ENCODE data around the gene KCNQ4. TPM values are rescaled to one million over a fixed set of nuclear protein-coding genes. Genes with fewer than 3 reads are reported as not detected.

Gene KCNQ4
- polyA plus RNA-seq, 1 experiment = 0.06 TPM

DNA sequence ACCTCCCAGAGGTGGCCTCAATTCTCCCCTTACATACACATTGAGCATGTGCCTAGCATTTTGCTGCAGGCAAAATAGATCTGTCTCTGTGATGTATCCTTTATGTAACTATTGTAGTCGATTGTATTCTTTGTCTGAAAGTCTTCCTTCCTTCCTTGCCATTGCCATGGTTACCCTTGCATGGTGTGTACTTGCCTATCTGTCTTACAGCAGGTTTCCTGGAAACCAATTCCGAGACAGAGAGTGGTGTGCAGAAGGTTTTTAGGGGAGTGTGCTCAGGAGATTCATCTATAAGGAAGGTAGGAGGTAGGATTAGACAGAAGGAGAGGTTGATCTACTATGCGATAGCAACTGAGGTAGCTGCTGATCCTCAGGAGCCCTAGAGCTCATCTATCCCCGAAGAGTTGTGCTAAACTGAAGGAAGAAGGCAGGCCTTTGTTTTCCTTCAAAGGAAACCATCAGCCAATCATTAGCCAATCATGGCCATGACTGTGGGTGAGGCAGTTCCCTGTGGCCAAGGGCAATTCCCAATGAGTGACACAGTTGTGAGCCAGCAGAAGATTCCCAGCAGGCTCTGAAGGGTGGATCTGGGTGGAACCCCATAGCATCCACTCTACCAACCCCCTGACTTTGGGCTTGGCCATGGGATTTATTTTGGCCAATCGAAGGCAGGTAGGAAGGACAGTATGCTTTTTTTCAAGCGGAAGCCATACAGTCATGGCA is 63.6 kb downstream of the KCNQ4 start:
- no peak for DNase-seq (ENCODE audit: low read depth)
- TF ChIP-seq CTCF (IDR thresholded peaks at IDR 0.05; ENCODE audit: insufficient read depth, low read depth, low read length) = no peak
- Histone ChIP-seq H3K27me3 (ENCODE audit: control insufficient read depth, insufficient read depth, low read length) (no peaks in the 10 kb centered on the region; the same call in 1 of the 2 replicates), H3K36me3 (ENCODE audit: control insufficient read depth, insufficient read depth, low read length) (no peaks in the 10 kb centered on the region), H3K4me3 (ENCODE audit: low read depth, low read length) (no peak overlapping the region)
- CTCF ChIA-PET = interaction anchor here (1.0 to 19.7 kb wide), 15 partner anchors 9 to 261 kb away, joined by 3 to 476 read pairs (median 5); no protein-coding TSS in a partner anchor
- POLR2A ChIA-PET = no interaction called here

DNA sequence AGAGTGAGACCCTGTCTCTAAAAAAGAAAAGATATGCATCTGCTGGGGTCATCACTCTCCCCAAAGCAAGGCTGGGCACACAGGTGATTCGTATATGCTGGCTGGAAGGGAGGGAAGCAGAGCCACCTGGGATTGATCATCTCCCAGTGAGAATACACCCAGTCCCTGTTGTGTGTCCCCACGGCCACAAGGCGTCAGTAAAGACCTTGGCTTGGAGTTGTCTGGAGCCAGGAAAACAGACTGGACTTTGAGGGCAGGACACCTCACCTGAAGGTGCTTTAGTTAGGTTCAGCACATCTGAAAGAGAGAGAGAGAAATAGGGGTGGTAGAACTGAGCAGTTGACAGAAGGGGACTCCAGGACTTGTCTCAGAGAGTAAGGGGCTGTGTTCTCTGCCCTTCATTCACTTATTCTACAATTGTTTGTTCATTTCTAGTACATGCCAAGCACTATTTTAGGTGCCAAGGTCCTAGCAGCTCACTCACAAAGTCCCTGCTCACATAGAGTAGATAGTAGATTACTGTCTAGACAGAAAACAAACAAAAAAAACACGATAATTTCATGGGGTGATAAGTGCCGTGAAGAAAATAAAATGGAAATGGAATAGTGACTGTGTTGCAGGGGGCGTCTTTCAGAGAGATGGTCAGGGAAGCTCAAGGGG is 65.1 kb downstream of the KCNQ4 start:
- peak; percentile 94 for TF ChIP-seq CTCF (IDR thresholded peaks at IDR 0.05; ENCODE audit: insufficient read depth, low read depth, low read length)
- no peaks in the 10 kb centered on the region for H3K36me3 ChIP-seq (ENCODE audit: control insufficient read depth, insufficient read depth, low read length)
- DNase-seq (ENCODE audit: low read depth) = no peak
- CTCF ChIA-PET = interaction anchor here (0.6 to 19.7 kb wide), 37 partner anchors 11 to 316 kb away, joined by 3 to 476 read pairs (median 4); partner anchors contain the start of genes CITED4 and CTPS1
- H3K4me3 ChIP-seq (ENCODE audit: low read depth, low read length) = no peak overlapping the region
- H3K27me3 ChIP-seq (ENCODE audit: control insufficient read depth, insufficient read depth, low read length) = no peaks in the 10 kb centered on the region
- POLR2A ChIA-PET = no interaction called here

GRCh38 chr1:40849801-40850592 is 66.4 kb downstream of the KCNQ4 start:
- ChIA-PET POLR2A (no interaction called here), CTCF (interaction anchor here (1.0 to 19.7 kb wide), 25 partner anchors 10 to 239 kb away, joined by 3 to 476 read pairs (median 5); partner anchors contain the start of gene CITED4)
- H3K4me3 ChIP-seq (ENCODE audit: low read depth, low read length) = no peak overlapping the region
- H3K36me3 ChIP-seq (ENCODE audit: control insufficient read depth, insufficient read depth, low read length) = no peaks in the 10 kb centered on the region
- DNase-seq (ENCODE audit: low read depth) = no peak
- TF ChIP-seq CTCF (IDR thresholded peaks at IDR 0.05; ENCODE audit: insufficient read depth, low read depth, low read length) = peak; percentile 85
- no peaks in the 10 kb centered on the region for H3K27me3 ChIP-seq (ENCODE audit: control insufficient read depth, insufficient read depth, low read length)

GRCh38 chr1:40851643-40852042 is 68.1 kb downstream of the KCNQ4 start:
- no peak for TF ChIP-seq CTCF (IDR thresholded peaks at IDR 0.05; ENCODE audit: insufficient read depth, low read depth, low read length)
- Histone ChIP-seq H3K27me3 (ENCODE audit: control insufficient read depth, insufficient read depth, low read length) (no peaks in the 10 kb centered on the region), H3K4me3 (ENCODE audit: low read depth, low read length) (no peak overlapping the region), H3K36me3 (ENCODE audit: control insufficient read depth, insufficient read depth, low read length) (no peaks in the 10 kb centered on the region)
- POLR2A ChIA-PET = no interaction called here
- CTCF ChIA-PET = interaction anchor here (1.0 to 19.7 kb wide), 8 partner anchors 9 to 239 kb away, joined by 3 to 476 read pairs (median 24); partner anchors contain the start of gene CITED4
- no peak for DNase-seq (ENCODE audit: low read depth)

Measured in BJ (cell line).